Inflammatory macrophage treated with lipopolysaccharide for 4 hours (primary cell): ENCODE data around the gene FMO1.
"Not testable (repeated sequence)": the region's sequence is repeated elsewhere in the genome, so short reads cannot be mapped to it uniquely, and the experiment has no call there.

Experiments used
- DNase-seq: peaks from one replicate; pipeline ENCODE4 v3.0.0-alpha.2; 2020

The FMO1 gene

GRCh38 chr1:171236231-171236630 is 12.1 kb upstream of the FMO1 start:
- DNase-seq, result not testable (repeated sequence)

GRCh38 chr1:171243878-171244277 is 4.4 kb upstream of the FMO1 start:
- no peak for DNase-seq

- DNase-seq, result peak; percentile 47
Measured at GRCh38 chr1:171245458-171246064, 2.7 kb upstream of the FMO1 start.

GRCh38 chr1:171247501-171247900 is 793 bp upstream of the FMO1 start:
- no peak for DNase-seq

GRCh38 chr1:171248841-171249240 is 547 bp downstream of the FMO1 start:
- DNase-seq, result no peak

GRCh38 chr1:171250263-171250662 is 2.0 kb downstream of the FMO1 start:
- no peak for DNase-seq

GRCh38 chr1:171251042-171251951 is 3.0 kb downstream of the FMO1 start:
- peak; percentile 18 for DNase-seq

- no peak for DNase-seq
Measured at GRCh38 chr1:171251952-171252300, 3.6 kb downstream of the FMO1 start.

- DNase-seq, result no peak
Measured at GRCh38 chr1:171252482-171252881, 4.2 kb downstream of the FMO1 start.

- DNase-seq, result no peak
Measured at GRCh38 chr1:171254859-171255258, 6.6 kb downstream of the FMO1 start.

GRCh38 chr1:171256940-171257606 is 8.8 kb downstream of the FMO1 start:
- DNase-seq, result no peak

GRCh38 chr1:171257607-171258076 is 9.3 kb downstream of the FMO1 start:
- no peak for DNase-seq

- no peak for DNase-seq
Measured at GRCh38 chr1:171258429-171258828, 10.1 kb downstream of the FMO1 start.

- no peak for DNase-seq
Measured at GRCh38 chr1:171258943-171259342, 10.6 kb downstream of the FMO1 start.

- no peak for DNase-seq
Measured at GRCh38 chr1:171261336-171261735, 13.0 kb downstream of the FMO1 start.

GRCh38 chr1:171263901-171264300 is 15.6 kb downstream of the FMO1 start:
- DNase-seq, result no peak

- no peak for DNase-seq
Measured at GRCh38 chr1:171265686-171266085, 17.4 kb downstream of the FMO1 start.

GRCh38 chr1:171266930-171267329 is 18.6 kb downstream of the FMO1 start:
- DNase-seq, result no peak

- no peak for DNase-seq
Measured at GRCh38 chr1:171267391-171267790, 19.1 kb downstream of the FMO1 start.

GRCh38 chr1:171270806-171271205 is 22.5 kb downstream of the FMO1 start:
- DNase-seq, result no peak

- no peak for DNase-seq
Measured at GRCh38 chr1:171277534-171277933, 29.2 kb downstream of the FMO1 start.

- no peak for DNase-seq
Measured at GRCh38 chr1:171279234-171279633, 30.9 kb downstream of the FMO1 start.

GRCh38 chr1:171279678-171280077 is 31.4 kb downstream of the FMO1 start:
- DNase-seq, result no peak

GRCh38 chr1:171280599-171280998 is 32.3 kb downstream of the FMO1 start:
- no peak for DNase-seq
